ENCODE measurements around the gene SLC34A1.
"Not testable (repeated sequence)": the region's sequence is repeated elsewhere in the genome, so short reads cannot be mapped to it uniquely, and the experiment has no call there.

Gene SLC34A1

GRCh38 chr5:177371120-177372033 lies 12.9 kb upstream of the SLC34A1 start:
- peaks cover 14% of the 10 kb centered on the region for H3K4me1 ChIP-seq (ENCODE audit: control insufficient read depth, insufficient read depth, low read length)
- peak overlapping the region; percentile 83 for H3K4me3 ChIP-seq (ENCODE audit: low read length)
- peaks cover 9% of the 10 kb centered on the region for H3K27me3 ChIP-seq (replicated peaks; ENCODE audit: control insufficient read depth, insufficient read depth, low read length)
- H3K9me3 ChIP-seq (ENCODE audit: control insufficient read depth, low read length), result no peaks in the 10 kb centered on the region
- no peaks in the 10 kb centered on the region for H3K36me3 ChIP-seq (ENCODE audit: control insufficient read depth, insufficient read depth, low read length, severe bottlenecking)
- DNase-seq (ENCODE audit: low read depth), result no peak
- H3K9ac ChIP-seq (ENCODE audit: low read length), result peak overlapping the region; percentile 87

GRCh38 chr5:177372034-177372896 lies 12.0 kb upstream of the SLC34A1 start:
- Histone ChIP-seq H3K9ac (ENCODE audit: low read length) (no peak overlapping the region), H3K4me1 (ENCODE audit: control insufficient read depth, insufficient read depth, low read length) (peaks cover 7% of the 10 kb centered on the region), H3K9me3 (ENCODE audit: control insufficient read depth, low read length) (no peaks in the 10 kb centered on the region), H3K36me3 (ENCODE audit: control insufficient read depth, insufficient read depth, low read length, severe bottlenecking) (no peaks in the 10 kb centered on the region), H3K4me3 (ENCODE audit: low read length) (no peak overlapping the region), H3K27me3 (replicated peaks; ENCODE audit: control insufficient read depth, insufficient read depth, low read length) (peaks cover 9% of the 10 kb centered on the region)
- no peak for DNase-seq (ENCODE audit: low read depth)

DNA sequence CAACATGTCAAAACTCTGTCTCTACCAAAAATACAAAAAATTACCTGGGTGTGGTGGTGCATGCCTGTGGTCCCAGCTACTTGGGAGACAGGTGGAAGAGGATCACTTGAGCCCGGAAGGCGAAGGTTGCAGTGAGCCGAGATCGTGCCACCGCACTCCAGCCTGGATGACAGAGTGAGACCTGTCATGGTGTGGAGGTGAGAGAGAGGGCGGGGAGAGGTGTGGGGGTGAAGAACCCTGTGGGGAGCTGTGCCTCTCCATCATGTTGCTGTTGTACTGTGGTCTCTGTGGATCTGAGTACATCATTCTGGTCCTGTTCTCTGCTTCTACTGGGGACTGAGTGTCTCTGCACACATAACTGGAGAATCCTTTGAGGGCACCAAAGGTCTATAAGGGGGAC lies 11.3 kb upstream of the SLC34A1 start:
- H3K27me3 ChIP-seq (replicated peaks; ENCODE audit: control insufficient read depth, insufficient read depth, low read length), result peaks cover 8% of the 10 kb centered on the region
- no peaks in the 10 kb centered on the region for H3K9me3 ChIP-seq (ENCODE audit: control insufficient read depth, low read length)
- H3K9ac ChIP-seq (ENCODE audit: low read length), result no peak overlapping the region
- H3K36me3 ChIP-seq (ENCODE audit: control insufficient read depth, insufficient read depth, low read length, severe bottlenecking), result no peaks in the 10 kb centered on the region
- peaks cover 3% of the 10 kb centered on the region for H3K4me1 ChIP-seq (ENCODE audit: control insufficient read depth, insufficient read depth, low read length)
- no peak for DNase-seq (ENCODE audit: low read depth)
- H3K4me3 ChIP-seq (ENCODE audit: low read length), result no peak overlapping the region

DNA sequence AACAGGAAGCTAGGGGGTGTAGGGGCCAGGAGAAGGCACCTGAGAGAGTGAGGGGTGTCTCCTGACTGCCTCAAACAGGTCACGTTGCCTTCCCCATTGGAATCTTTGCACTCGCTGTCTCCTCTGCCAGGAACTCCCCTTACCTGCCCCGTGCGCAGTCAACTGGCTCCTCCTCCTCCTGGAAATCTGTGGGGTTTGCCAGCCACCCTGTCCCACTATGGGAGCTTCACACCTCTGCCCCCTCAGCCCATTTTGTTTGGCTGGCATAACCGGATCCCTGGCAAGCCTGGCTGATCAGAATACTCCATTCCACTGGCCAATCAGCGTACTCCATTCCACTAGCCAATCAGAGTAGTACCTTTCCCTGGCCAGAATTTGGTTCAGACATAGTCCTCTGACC lies 10.4 kb upstream of the SLC34A1 start:
- no peaks in the 10 kb centered on the region for H3K27me3 ChIP-seq (replicated peaks; ENCODE audit: control insufficient read depth, insufficient read depth, low read length)
- H3K36me3 ChIP-seq (ENCODE audit: control insufficient read depth, insufficient read depth, low read length, severe bottlenecking), result no peaks in the 10 kb centered on the region
- H3K4me3 ChIP-seq (ENCODE audit: low read length), result no peak overlapping the region
- H3K4me1 ChIP-seq (ENCODE audit: control insufficient read depth, insufficient read depth, low read length), result peaks cover 3% of the 10 kb centered on the region
- no peak for DNase-seq (ENCODE audit: low read depth)
- H3K9ac ChIP-seq (ENCODE audit: low read length), result no peak overlapping the region
- no peaks in the 10 kb centered on the region for H3K9me3 ChIP-seq (ENCODE audit: control insufficient read depth, low read length)

- Histone ChIP-seq H3K9me3 (ENCODE audit: control insufficient read depth, low read length) (no peaks in the 10 kb centered on the region), H3K36me3 (ENCODE audit: control insufficient read depth, insufficient read depth, low read length, severe bottlenecking) (no peaks in the 10 kb centered on the region), H3K4me3 (ENCODE audit: low read length) (no peak overlapping the region), H3K27me3 (replicated peaks; ENCODE audit: control insufficient read depth, insufficient read depth, low read length) (no peaks in the 10 kb centered on the region), H3K9ac (ENCODE audit: low read length) (no peak overlapping the region), H3K4me1 (ENCODE audit: control insufficient read depth, insufficient read depth, low read length) (peaks cover 3% of the 10 kb centered on the region)
- DNase-seq (ENCODE audit: low read depth), result no peak
These were observed 10.0 kb upstream of the SLC34A1 start for GRCh38 chr5:177374211-177374610.

- not testable (repeated sequence) for H3K4me1 ChIP-seq (ENCODE audit: control insufficient read depth, insufficient read depth, low read length); H3K9ac ChIP-seq (ENCODE audit: low read length); H3K27me3 ChIP-seq (replicated peaks; ENCODE audit: control insufficient read depth, insufficient read depth, low read length); H3K4me3 ChIP-seq (ENCODE audit: low read length); H3K9me3 ChIP-seq (ENCODE audit: control insufficient read depth, low read length); H3K36me3 ChIP-seq (ENCODE audit: control insufficient read depth, insufficient read depth, low read length, severe bottlenecking); DNase-seq (ENCODE audit: low read depth)
These were observed 8.7 kb upstream of the SLC34A1 start for GRCh38 chr5:177375516-177375915.

- Histone ChIP-seq H3K4me1 (ENCODE audit: control insufficient read depth, insufficient read depth, low read length) (peaks cover 3% of the 10 kb centered on the region), H3K4me3 (ENCODE audit: low read length) (no peak overlapping the region), H3K9ac (ENCODE audit: low read length) (no peak overlapping the region), H3K9me3 (ENCODE audit: control insufficient read depth, low read length) (no peaks in the 10 kb centered on the region), H3K36me3 (ENCODE audit: control insufficient read depth, insufficient read depth, low read length, severe bottlenecking) (no peaks in the 10 kb centered on the region), H3K27me3 (replicated peaks; ENCODE audit: control insufficient read depth, insufficient read depth, low read length) (peaks cover 3% of the 10 kb centered on the region)
- DNase-seq (ENCODE audit: low read depth), result no peak
These were observed 8.1 kb upstream of the SLC34A1 start for GRCh38 chr5:177376107-177376506.

DNA sequence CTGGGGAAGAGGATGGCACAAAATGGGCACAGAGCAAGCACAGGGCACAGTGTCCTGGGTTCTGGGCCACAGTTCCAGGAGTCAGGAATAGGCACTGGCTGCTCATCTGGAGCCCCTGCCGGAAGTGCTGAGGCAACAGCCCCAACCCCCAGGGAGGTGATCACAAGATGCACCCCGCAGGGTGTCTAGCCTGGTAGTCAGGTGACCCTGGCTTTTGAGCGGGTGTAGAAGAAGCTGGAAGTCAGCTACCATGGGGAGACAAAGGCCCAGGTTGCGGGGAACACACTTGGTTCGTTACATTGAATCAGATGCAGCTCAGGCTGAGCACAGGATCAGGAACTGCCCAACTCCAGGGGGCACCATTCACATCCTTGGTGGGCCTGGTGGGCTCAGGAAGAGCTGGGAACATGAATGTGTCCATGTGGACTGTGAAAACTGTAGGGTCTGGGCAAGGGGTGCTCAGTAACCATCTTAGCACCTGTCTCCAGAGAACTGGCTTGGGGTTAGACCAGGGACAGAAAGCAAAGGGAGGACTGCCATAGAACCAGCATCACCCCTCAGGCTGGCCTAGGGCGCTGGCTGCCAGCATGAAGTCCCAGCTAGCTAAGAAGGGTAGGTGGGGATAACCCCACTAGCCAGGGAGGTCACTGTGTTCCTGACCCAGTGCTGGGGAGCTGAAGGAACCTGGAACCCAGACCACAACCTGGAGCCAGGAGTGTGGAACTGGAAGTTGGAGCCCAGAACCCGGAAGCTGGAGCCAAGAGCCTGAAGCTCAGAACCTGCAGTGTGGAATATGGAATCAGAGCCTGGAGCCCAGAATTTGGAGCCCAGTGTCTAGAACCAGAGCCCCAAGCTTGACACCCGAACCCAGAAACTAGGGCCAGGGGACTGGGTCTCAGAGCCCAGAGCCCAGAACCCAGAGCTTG lies 6.1 kb upstream of the SLC34A1 start:
- Histone ChIP-seq H3K4me3 (ENCODE audit: low read length) (no peak overlapping the region), H3K36me3 (ENCODE audit: control insufficient read depth, insufficient read depth, low read length, severe bottlenecking) (no peaks in the 10 kb centered on the region), H3K4me1 (ENCODE audit: control insufficient read depth, insufficient read depth, low read length) (no peaks in the 10 kb centered on the region), H3K27me3 (replicated peaks; ENCODE audit: control insufficient read depth, insufficient read depth, low read length) (peaks cover 19% of the 10 kb centered on the region), H3K9me3 (ENCODE audit: control insufficient read depth, low read length) (no peaks in the 10 kb centered on the region), H3K9ac (ENCODE audit: low read length) (no peak overlapping the region)
- no peak for DNase-seq (ENCODE audit: low read depth)

DNA sequence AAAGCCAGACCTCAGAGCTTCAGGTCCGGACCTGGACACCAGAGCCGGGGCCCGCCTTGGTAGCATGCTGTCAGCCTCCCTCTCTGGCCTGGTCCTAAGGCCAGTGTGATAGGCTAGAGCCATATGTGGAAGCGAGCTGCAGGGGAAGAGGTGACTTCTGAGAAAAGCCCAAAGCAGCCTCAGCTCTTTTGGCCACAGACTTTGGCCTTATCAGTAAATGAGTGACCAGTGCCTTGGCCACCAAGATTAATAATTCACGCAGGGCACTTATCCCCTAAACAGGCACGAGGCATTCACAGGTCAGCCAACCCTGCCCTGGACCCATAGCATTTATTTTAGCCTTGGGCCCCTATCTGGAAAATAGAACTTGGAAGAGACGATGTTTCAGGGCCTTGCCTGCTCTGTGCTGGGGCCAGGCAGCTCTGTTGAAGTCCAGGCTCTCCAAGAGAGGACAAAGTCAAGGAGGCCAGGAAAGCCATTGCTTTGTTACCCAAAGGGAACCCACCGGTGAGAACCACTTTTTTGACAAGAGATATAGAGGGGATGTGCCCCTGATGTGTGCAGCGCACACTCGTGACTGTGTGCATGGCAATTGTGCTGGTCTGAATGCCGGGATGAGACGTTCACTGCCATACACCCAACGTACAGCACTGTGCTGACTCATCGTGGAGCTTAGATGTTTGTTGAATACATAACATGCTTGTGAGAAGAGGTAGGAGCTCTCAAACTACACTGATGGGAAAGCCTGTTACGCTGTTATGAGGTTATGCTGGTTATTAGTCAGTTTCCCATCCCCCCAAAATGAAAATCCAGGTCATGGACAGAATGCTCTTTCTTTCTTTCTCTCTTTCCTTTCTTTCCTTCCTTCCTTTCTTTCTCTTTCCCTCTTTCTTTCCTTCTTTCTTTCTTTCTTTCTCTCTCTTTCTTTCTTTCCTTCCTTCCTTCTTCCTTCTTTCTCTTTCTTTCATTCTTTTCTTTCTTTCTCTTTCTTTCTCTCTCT lies 5.0 kb upstream of the SLC34A1 start:
- no peaks in the 10 kb centered on the region for H3K4me1 ChIP-seq (ENCODE audit: control insufficient read depth, insufficient read depth, low read length)
- no peak overlapping the region for H3K9ac ChIP-seq (ENCODE audit: low read length)
- no peak overlapping the region for H3K4me3 ChIP-seq (ENCODE audit: low read length)
- no peaks in the 10 kb centered on the region for H3K36me3 ChIP-seq (ENCODE audit: control insufficient read depth, insufficient read depth, low read length, severe bottlenecking)
- H3K27me3 ChIP-seq (replicated peaks; ENCODE audit: control insufficient read depth, insufficient read depth, low read length), result peaks cover 29% of the 10 kb centered on the region
- H3K9me3 ChIP-seq (ENCODE audit: control insufficient read depth, low read length), result no peaks in the 10 kb centered on the region
- DNase-seq (ENCODE audit: low read depth), result peak; percentile 72

DNA sequence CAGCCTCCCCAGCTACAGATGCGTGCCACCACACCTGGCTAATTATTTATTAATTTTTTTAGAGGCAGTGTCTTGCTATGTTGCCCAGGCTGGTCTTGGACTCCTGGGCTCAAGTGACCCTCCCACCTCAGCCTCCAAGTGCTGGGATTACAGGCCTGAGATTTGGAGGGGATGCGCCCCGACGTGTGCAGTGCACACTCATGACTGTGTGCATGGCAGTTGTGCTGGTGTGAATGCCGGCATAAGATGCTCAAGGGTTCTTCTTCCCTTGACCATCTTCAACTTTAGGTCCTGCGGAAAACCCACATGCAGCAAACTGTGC lies 3.5 kb upstream of the SLC34A1 start:
- H3K36me3 ChIP-seq (ENCODE audit: control insufficient read depth, insufficient read depth, low read length, severe bottlenecking), result no peaks in the 10 kb centered on the region
- H3K9me3 ChIP-seq (ENCODE audit: control insufficient read depth, low read length), result no peaks in the 10 kb centered on the region
- peaks cover 40% of the 10 kb centered on the region for H3K27me3 ChIP-seq (replicated peaks; ENCODE audit: control insufficient read depth, insufficient read depth, low read length)
- H3K4me1 ChIP-seq (ENCODE audit: control insufficient read depth, insufficient read depth, low read length), result no peaks in the 10 kb centered on the region
- no peak for DNase-seq (ENCODE audit: low read depth)
- H3K4me3 ChIP-seq (ENCODE audit: low read length), result no peak overlapping the region
- H3K9ac ChIP-seq (ENCODE audit: low read length), result no peak overlapping the region

Measured in adipocyte (in vitro differentiated cells).